ENCODE data around the gene HAUS7.

Gene HAUS7

GRCh38 chrX:153476666-153477363 lies 6.4 kb upstream of the HAUS7 start:
- ChIA-PET POLR2A (no interaction called here), CTCF (no interaction called here)

GRCh38 chrX:153475751-153476281 lies 5.4 kb upstream of the HAUS7 start:
- ChIA-PET POLR2A (no interaction called here), CTCF (no interaction called here)
- TF ChIP-seq CTCF (IDR thresholded peaks at IDR 0.05; ENCODE audit: control extremely low read depth, extremely low read depth, low read depth, missing control alignments), result no peak
- no peak for DNase-seq (ENCODE audit: extremely low spot score)

More at GRCh38 chrX:153476666-153477363, 6.4 kb upstream of the HAUS7 start:
- no peak for TF ChIP-seq CTCF (IDR thresholded peaks at IDR 0.05; ENCODE audit: control extremely low read depth, extremely low read depth, low read depth, missing control alignments)
- DNase-seq (ENCODE audit: extremely low spot score), result no peak

- POLR2A ChIA-PET, result no interaction called here
- DNase-seq (ENCODE audit: extremely low spot score), result no peak
- CTCF ChIA-PET, result no interaction called here
- TF ChIP-seq CTCF (IDR thresholded peaks at IDR 0.05; ENCODE audit: control extremely low read depth, extremely low read depth, low read depth, missing control alignments), result no peak
Measured at GRCh38 chrX:153475271-153475670, 4.9 kb upstream of the HAUS7 start.

GRCh38 chrX:153474718-153475117 lies 4.3 kb upstream of the HAUS7 start:
- ChIA-PET CTCF (no interaction called here), POLR2A (no interaction called here)
- TF ChIP-seq CTCF (IDR thresholded peaks at IDR 0.05; ENCODE audit: control extremely low read depth, extremely low read depth, low read depth, missing control alignments), result no peak
- DNase-seq (ENCODE audit: extremely low spot score), result no peak

GRCh38 chrX:153474266-153474665 lies 3.9 kb upstream of the HAUS7 start:
- no peak for TF ChIP-seq CTCF (IDR thresholded peaks at IDR 0.05; ENCODE audit: control extremely low read depth, extremely low read depth, low read depth, missing control alignments)
- DNase-seq (ENCODE audit: extremely low spot score), result no peak
- ChIA-PET CTCF (no interaction called here), POLR2A (no interaction called here)

GRCh38 chrX:153473126-153473525 lies 2.8 kb upstream of the HAUS7 start:
- TF ChIP-seq CTCF (IDR thresholded peaks at IDR 0.05; ENCODE audit: control extremely low read depth, extremely low read depth, low read depth, missing control alignments), result no peak
- POLR2A ChIA-PET, result no interaction called here
- CTCF ChIA-PET, result interaction anchor here (0.9 to 3.7 kb wide), 2 partner anchors 15 to 34 kb away, joined by 4 to 15 read pairs; no protein-coding TSS in a partner anchor
- DNase-seq (ENCODE audit: extremely low spot score), result no peak

Data from GM10248 (cell line).